H1 (cell line): Measurements from ENCODE around the gene HIVEP3. TPM values are rescaled to one million over a fixed set of nuclear protein-coding genes. Genes with fewer than 3 reads are reported as not detected.

Experiments used
- CTCF ChIA-PET: fragments of 300-600 bp; sonication (Branson Sonifier 250); formaldehyde crosslinking; loops from one replicate; lab custom pipeline; 2021; ENCODE audit not compliant: partially characterized antibody; lab: Charles Lee
- POLR2A ChIA-PET: fragments of 300-600 bp; sonication (Branson Sonifier 250); formaldehyde crosslinking; loops from one replicate; lab custom pipeline; 2021; ENCODE audit warnings: inconsistent platforms; ENCODE audit not compliant: partially characterized antibody; lab: Charles Lee
- DNase-seq, 2 experiments: peaks; one replicate each; pipeline versions ENCODE4 v3.0.0 to v3.0.0-alpha.2; 2010 to 2022; ENCODE audit warnings: low spot score in 2 of 2, low read depth in 1 of 2, mixed read lengths in 1 of 2
- FAIRE-seq: peaks from 2 replicates; lab custom pipeline; 2011; peaks lifted over from hg19 to GRCh38; lab: Jason Lieb, UNC
- H2AFZ ChIP-seq: 2 replicates; pipeline ENCODE4 v1.8.1; 2012; ENCODE audit warnings: low read length, inconsistent platforms
- H2AK5ac ChIP-seq: 2 replicates; pipeline ENCODE4 v1.6.1; 2013; ENCODE audit warnings: low read depth, low read length
- H2BK120ac ChIP-seq: replicated peaks from 2 replicates; pipeline ENCODE3; 2013; ENCODE audit warnings: low read depth, low read length, inconsistent platforms
- H2BK12ac ChIP-seq: 2 replicates; pipeline ENCODE4 v1.6.1; 2013; ENCODE audit warnings: low read depth, low read length
- H2BK15ac ChIP-seq: 2 replicates; pipeline ENCODE4 v1.6.1; 2013; ENCODE audit warnings: low read length
- H2BK20ac ChIP-seq: 2 replicates; pipeline ENCODE4 v1.6.1; 2013; ENCODE audit warnings: low read length
- H2BK5ac ChIP-seq: 2 replicates; pipeline ENCODE4 v1.6.1; 2013; ENCODE audit warnings: low read depth, low read length
- H3K14ac ChIP-seq: 2 replicates; pipeline ENCODE4 v1.6.1; 2013; ENCODE audit warnings: inconsistent platforms; ENCODE audit not compliant: insufficient read length
- H3K18ac ChIP-seq: 2 replicates; pipeline ENCODE4 v1.6.1; 2013; ENCODE audit warnings: low read length; ENCODE audit errors: extremely low read depth
- H3K23ac ChIP-seq: 2 replicates; pipeline ENCODE4 v1.6.1; 2013; ENCODE audit warnings: inconsistent platforms; ENCODE audit not compliant: insufficient read length
- H3K23me2 ChIP-seq: 2 replicates; pipeline ENCODE4 v1.6.1; 2013; ENCODE audit warnings: low read depth, low read length
- H3K27ac ChIP-seq: 2 replicates; pipeline ENCODE4 v1.6.1; 2011; ENCODE audit warnings: low read depth, low read length, inconsistent platforms
- H3K27me3 ChIP-seq, 4 experiments: replicated peaks in 1 of 4; 1 replicate in 1 of 4; 2 replicates in 3 of 4; pipeline versions ENCODE4 v1.6.1 to v1.8.1; 2011 to 2013; ENCODE audit warnings: low read length in 3 of 4, mild to moderate bottlenecking in 3 of 4, inconsistent platforms in 2 of 4, mixed read lengths in 2 of 4, moderate library complexity in 1 of 4; ENCODE audit not compliant: control insufficient read depth in 3 of 4, insufficient read depth in 3 of 4; ENCODE audit errors: extremely low read depth in 1 of 4
- H3K36me3 ChIP-seq, 4 experiments: 2 replicates each; pipeline versions ENCODE4 v1.6.1 to v1.8.1; 2011 to 2013; ENCODE audit warnings: mild to moderate bottlenecking in 4 of 4, low read length in 3 of 4, moderate library complexity in 2 of 4, control low read depth in 1 of 4, inconsistent platforms in 1 of 4; ENCODE audit not compliant: insufficient read depth in 4 of 4, control insufficient read depth in 2 of 4
- H3K4ac ChIP-seq: replicated peaks from 2 replicates; pipeline ENCODE3; 2013; ENCODE audit warnings: low read length, low read depth, mixed read lengths, inconsistent platforms; ENCODE audit not compliant: insufficient read length
- H3K4me1 ChIP-seq, 4 experiments: replicated peaks in 1 of 4; 1 replicate in 1 of 4; 2 replicates in 3 of 4; pipeline versions ENCODE4 v1.6.1 to v1.8.1; 2011 to 2013; ENCODE audit warnings: low read length in 3 of 4, inconsistent platforms in 2 of 4, mixed read lengths in 1 of 4; ENCODE audit not compliant: insufficient read depth in 4 of 4, control insufficient read depth in 3 of 4
- H3K4me2 ChIP-seq, 2 experiments: 2 replicates each; pipeline versions ENCODE4 v1.6.1 to v1.8.1; 2011 to 2013; ENCODE audit warnings: low read depth in 2 of 2, low read length in 2 of 2, control low read depth in 1 of 2, inconsistent platforms in 1 of 2, mild to moderate bottlenecking in 1 of 2; ENCODE audit not compliant: insufficient read depth in 1 of 2
- H3K4me3 ChIP-seq, 4 experiments: fragments of 200-600, 300-600 bp in 1 of 4; sonication (generic), shearing (Covaris generic), sonication (Bioruptor Twin) in 1 of 4; 2 replicates each; pipeline versions ENCODE4 v1.5.1 to v1.8.1; 2011 to 2016; ENCODE audit warnings: low read length in 4 of 4, low read depth in 3 of 4, control low read depth in 2 of 4, inconsistent platforms in 2 of 4, mild to moderate bottlenecking in 2 of 4, mixed read lengths in 1 of 4, moderate library complexity in 1 of 4; ENCODE audit not compliant: insufficient read depth in 2 of 4; ENCODE audit errors: extremely low read depth in 1 of 4
- H3K56ac ChIP-seq: replicated peaks from 2 replicates; pipeline ENCODE3; 2013; ENCODE audit warnings: low read depth, mild to moderate bottlenecking, mixed read lengths, low read length, inconsistent platforms; ENCODE audit not compliant: insufficient read length
- H3K79me1 ChIP-seq: 2 replicates; pipeline ENCODE4 v1.6.1; 2013; ENCODE audit warnings: low read depth, low read length, control low read depth
- H3K79me2 ChIP-seq, 2 experiments: 2 replicates each; pipeline versions ENCODE4 v1.6.1 to v1.8.1; 2012 to 2013; ENCODE audit warnings: low read length in 2 of 2, mild to moderate bottlenecking in 2 of 2, inconsistent platforms in 1 of 2; ENCODE audit not compliant: insufficient read depth in 2 of 2, control insufficient read depth in 1 of 2
- H3K9ac ChIP-seq, 4 experiments: replicated peaks in 1 of 4; 1 replicate in 1 of 4; 2 replicates in 3 of 4; pipeline versions ENCODE4 v1.6.1 to v1.8.1; 2011 to 2013; ENCODE audit warnings: low read depth in 3 of 4, low read length in 3 of 4, control low read depth in 2 of 4, mild to moderate bottlenecking in 2 of 4, moderate library complexity in 2 of 4, inconsistent platforms in 1 of 4; ENCODE audit errors: extremely low read depth in 1 of 4
- H3K9me3 ChIP-seq, 2 experiments: 2 replicates each; pipeline versions ENCODE4 v1.6.1 to v1.8.1; 2012 to 2013; ENCODE audit warnings: mild to moderate bottlenecking in 2 of 2, moderate library complexity in 2 of 2, control low read depth in 1 of 2, inconsistent platforms in 1 of 2, low read depth in 1 of 2, low read length in 1 of 2, mixed read lengths in 1 of 2; ENCODE audit not compliant: insufficient read depth in 2 of 2
- H4K20me1 ChIP-seq, 2 experiments: replicated peaks in 1 of 2; 2 replicates each; pipeline versions ENCODE3 to v1.8.1; 2011 to 2013; ENCODE audit warnings: inconsistent platforms in 2 of 2, low read length in 2 of 2, mild to moderate bottlenecking in 1 of 2; ENCODE audit not compliant: insufficient read depth in 2 of 2, control insufficient read depth in 1 of 2
- H4K5ac ChIP-seq: 2 replicates; pipeline ENCODE4 v1.6.1; 2013; ENCODE audit warnings: low read length, low read depth, mixed read lengths, inconsistent platforms; ENCODE audit not compliant: insufficient read length
- H4K8ac ChIP-seq: 2 replicates; pipeline ENCODE4 v1.8.0; 2013; ENCODE audit warnings: mild to moderate bottlenecking, moderate library complexity, low read length, inconsistent platforms; ENCODE audit not compliant: insufficient read depth; ENCODE audit errors: extremely low read depth
- H4K91ac ChIP-seq: replicated peaks from 2 replicates; pipeline ENCODE3; 2013; ENCODE audit warnings: low read length, mixed read lengths, inconsistent platforms; ENCODE audit not compliant: insufficient read length
- ASH2L ChIP-seq: fragments of 200-600, 300-600 bp; sonication (generic); IDR thresholded peaks from one replicate; pipeline ENCODE4 v1.7.1; 2017; ENCODE audit warnings: low read length
- CBX8 ChIP-seq: fragments of 300-800, 300-1000 bp; sonication (generic); IDR thresholded peaks from 2 replicates; pipeline ENCODE4 v1.7.1; 2016; ENCODE audit warnings: low read depth, low read length, borderline replicate concordance
- EGR1 ChIP-seq: IDR thresholded peaks from 2 replicates; pipeline ENCODE4 v1.6.1; 2011; ENCODE audit warnings: low read depth, low read length, borderline replicate concordance
- GABPA ChIP-seq: IDR thresholded peaks from 2 replicates; pipeline ENCODE4 v1.6.1; 2011; ENCODE audit warnings: mild to moderate bottlenecking, low read length, moderate library complexity, borderline replicate concordance; ENCODE audit not compliant: insufficient read depth
- HDAC6 ChIP-seq: IDR thresholded peaks from one replicate; pipeline ENCODE4 v1.7.1; 2012; ENCODE audit warnings: low read depth, mild to moderate bottlenecking, inconsistent platforms, low read length, moderate library complexity
- NRF1 ChIP-seq: IDR thresholded peaks from 2 replicates; pipeline ENCODE4 v1.6.1; 2011; ENCODE audit warnings: mild to moderate bottlenecking, low read depth, low read length, improper control_type of control experiment
- RBBP5 ChIP-seq: IDR thresholded peaks from 2 replicates; pipeline ENCODE4 v1.7.1; 2012; ENCODE audit warnings: low read depth, mild to moderate bottlenecking, inconsistent platforms, low read length, moderate library complexity, borderline replicate concordance
- SIN3A ChIP-seq, 2 experiments: IDR thresholded peaks in 1 of 2; conservative IDR thresholded peaks in 1 of 2; 2 replicates each; pipeline ENCODE4 v1.6.1; 2011 to 2012; ENCODE audit warnings: low read length in 2 of 2, improper control_type of control experiment in 1 of 2, low read depth in 1 of 2, mild to moderate bottlenecking in 1 of 2
- SRF ChIP-seq: IDR thresholded peaks from 2 replicates; pipeline ENCODE4 v1.6.1; 2011; ENCODE audit warnings: mild to moderate bottlenecking, low read depth, low read length, moderate library complexity
- TAF7 ChIP-seq: optimal IDR thresholded peaks from 2 replicates; pipeline ENCODE3; 2011; ENCODE audit warnings: low read depth, mild to moderate bottlenecking, inconsistent platforms, low read length, moderate library complexity, borderline replicate concordance
- TBP ChIP-seq: IDR thresholded peaks from 2 replicates; pipeline ENCODE4 v1.6.1; 2011; ENCODE audit warnings: low read depth, low read length, improper control_type of control experiment
- WGBS, 2 experiments: shearing (Covaris generic) in 1 of 2; methylation state at CpG; one replicate each; pipeline versions ENCODE4 v1.1.6 to v1.1.7; 2013 to 2015; ENCODE audit warnings: low lambda C conversion rate in 2 of 2, mixed read lengths in 2 of 2, inconsistent platforms in 1 of 2, low coverage in 1 of 2, missing lambda C conversion rate in 1 of 2; ENCODE audit not compliant: insufficient replicate concordance in 2 of 2, insufficient coverage in 1 of 2, insufficient read length in 1 of 2; ENCODE audit errors: extremely low coverage in 1 of 2, missing lambda C conversion rate in 1 of 2; 5-methylcytosine and 5-hydroxymethylcytosine counted together
- polyA plus RNA-seq, 7 experiments: library from polyadenylated mRNA; depleted of rRNA in 3 of 7; stranded (reverse) in 5 of 7; unstranded in 2 of 7; fragments of >200 nt in 5 of 7; fragments of 200-250 nt in 2 of 7; gene quantifications; 1 replicate in 5 of 7; 2 replicates in 1 of 7; 4 replicates in 1 of 7; pipeline versions ENCODE4 v1.2.1 to v1.2.3, GENCODE V29; 2011 to 2013; ENCODE audit warnings: missing spikeins in 2 of 7, mixed read lengths in 2 of 7
- total RNA-seq: library from RNA; stranded (reverse); fragmentation: NEBNext Ultra II Directional; extraction: Animal tissue kit (Norgen Biotek cat#: 25700); gene quantifications from 2 replicates; pipeline ENCODE4 v1.2.1, GENCODE V29; 2021
- TF ChIP-seq, protein P1 (sequence below): IDR thresholded peaks from 2 replicates; pipeline ENCODE4 v1.6.1; 2011; ENCODE audit warnings: low read length, improper control_type of control experiment

Gene HIVEP3
- total and polyA plus RNA-seq, 2 of the 8 experiments (the other 6 are each of a cell fraction or from before 2014, with no cell fraction given): 0.24 to 0.69 TPM

DNA sequence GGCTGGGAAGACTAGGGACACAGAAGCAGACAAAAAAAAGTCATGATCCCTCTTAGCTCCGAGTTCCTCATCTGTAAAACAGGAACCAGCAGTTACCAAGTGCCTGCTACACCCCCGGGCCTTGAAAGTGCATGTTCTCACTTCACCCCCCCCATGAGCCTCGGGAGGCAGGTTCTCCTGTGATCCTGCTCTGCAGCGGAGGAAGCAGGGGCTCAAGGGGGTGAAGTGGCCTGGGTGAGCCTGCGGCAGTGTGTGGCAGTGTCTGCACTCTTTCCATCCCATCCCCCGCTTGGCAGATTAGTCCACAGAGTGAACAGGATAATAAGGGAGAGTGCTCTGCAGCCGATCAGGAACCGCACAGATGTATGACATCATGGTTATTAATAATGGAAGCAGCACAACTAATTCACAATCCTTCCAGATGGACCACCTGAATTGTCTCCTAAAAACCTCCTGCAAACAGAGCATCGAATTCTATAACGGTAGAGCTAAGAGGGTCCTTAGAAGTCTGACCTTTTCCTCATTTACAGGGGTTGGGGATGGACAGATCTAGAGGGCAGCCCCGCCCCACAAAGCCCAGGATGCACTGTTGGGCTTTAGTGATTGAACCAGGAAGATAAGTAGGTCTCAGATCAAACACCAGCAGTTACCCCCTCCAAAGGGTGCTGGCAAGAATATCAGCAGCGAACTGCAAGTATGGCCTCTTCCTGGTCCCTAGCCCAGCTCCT, 260.1 kb downstream of the HIVEP3 start:
- Histone ChIP-seq H3K4ac (no peak overlapping the region), H3K23me2 (peaks cover 5% of the 10 kb centered on the region), H3K27me3 (peaks cover 17 to 36% (median 28%) of the 10 kb centered on the region in 4 experiments), H3K79me1 (no peaks in the 10 kb centered on the region), H2BK20ac (no peak overlapping the region), H4K5ac (no peak overlapping the region), H4K91ac (no peak overlapping the region), H3K14ac (no peak overlapping the region), H3K18ac (no peak overlapping the region), H4K20me1 (peaks cover 2 to 6% of the 10 kb centered on the region in 2 experiments), H3K56ac (no peak overlapping the region), H2BK5ac (no peak overlapping the region), H3K27ac (no peak overlapping the region), H2BK15ac (no peak overlapping the region), H3K36me3 (no peaks in the 10 kb centered on the region), H2BK120ac (no peak overlapping the region), H3K4me3 (no peak overlapping the region), H3K9ac (no peak overlapping the region), H3K23ac (no peak overlapping the region), H3K4me2 (no peak overlapping the region), H2AFZ (no peak overlapping the region), H3K79me2 (no peaks in the 10 kb centered on the region), H2AK5ac (no peak overlapping the region), H2BK12ac (no peak overlapping the region), H3K4me1 (peaks cover 0 to 8% (median 3%) of the 10 kb centered on the region in 4 experiments; a peak in 5 of 7 replicates), H4K8ac (no peak overlapping the region), H3K9me3 (no peaks in the 10 kb centered on the region)
- DNase-seq (no peak), FAIRE-seq (no peak)
- 89% methylated on average over 12 of the region's 12 CpGs; no CpG with 5 or more reads in 1 of the 2 experiments for WGBS, 2 experiments
- POLR2A ChIA-PET: no interaction called here
- CTCF ChIA-PET: interaction anchor here (0.7 to 3.5 kb wide), 11 partner anchors 9 to 85 kb away, joined by 3 to 15 read pairs (median 3); no protein-coding TSS in a partner anchor
- TF ChIP-seq CBX8 (no peak), TAF7 (no peak), SIN3A (conservative IDR thresholded peaks at IDR 0.05 in 1 of 2, IDR thresholded peaks at IDR 0.05 in 1 of 2; ENCODE audit: low read depth in 1 of 2, low read length in 2 of 2) (no peak), TBP (no peak), GABPA (no peak), ASH2L (no peak), HDAC6 (no peak), EGR1 (no peak), SRF (no peak), NRF1 (no peak), RBBP5 (no peak)
- TF ChIP-seq, protein P1, sequence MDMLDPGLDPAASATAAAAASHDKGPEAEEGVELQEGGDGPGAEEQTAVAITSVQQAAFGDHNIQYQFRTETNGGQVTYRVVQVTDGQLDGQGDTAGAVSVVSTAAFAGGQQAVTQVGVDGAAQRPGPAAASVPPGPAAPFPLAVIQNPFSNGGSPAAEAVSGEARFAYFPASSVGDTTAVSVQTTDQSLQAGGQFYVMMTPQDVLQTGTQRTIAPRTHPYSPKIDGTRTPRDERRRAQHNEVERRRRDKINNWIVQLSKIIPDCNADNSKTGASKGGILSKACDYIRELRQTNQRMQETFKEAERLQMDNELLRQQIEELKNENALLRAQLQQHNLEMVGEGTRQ: no peak
